HG02678 (cell line): ENCODE data around the gene ERFE.
"Not testable (repeated sequence)": the region's sequence is repeated elsewhere in the genome, so short reads cannot be mapped to it uniquely, and the experiment has no call there.

Source experiments
- ATAC-seq: cut with Tn5 transposase; IDR thresholded peaks from one replicate; pipeline ENCODE4 v1.9.1; 2021; ENCODE audit warnings: mild to moderate bottlenecking, moderate library complexity; ENCODE audit not compliant: unreplicated experiment

ERFE gene, protein sequence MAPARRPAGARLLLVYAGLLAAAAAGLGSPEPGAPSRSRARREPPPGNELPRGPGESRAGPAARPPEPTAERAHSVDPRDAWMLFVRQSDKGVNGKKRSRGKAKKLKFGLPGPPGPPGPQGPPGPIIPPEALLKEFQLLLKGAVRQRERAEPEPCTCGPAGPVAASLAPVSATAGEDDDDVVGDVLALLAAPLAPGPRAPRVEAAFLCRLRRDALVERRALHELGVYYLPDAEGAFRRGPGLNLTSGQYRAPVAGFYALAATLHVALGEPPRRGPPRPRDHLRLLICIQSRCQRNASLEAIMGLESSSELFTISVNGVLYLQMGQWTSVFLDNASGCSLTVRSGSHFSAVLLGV

DNA sequence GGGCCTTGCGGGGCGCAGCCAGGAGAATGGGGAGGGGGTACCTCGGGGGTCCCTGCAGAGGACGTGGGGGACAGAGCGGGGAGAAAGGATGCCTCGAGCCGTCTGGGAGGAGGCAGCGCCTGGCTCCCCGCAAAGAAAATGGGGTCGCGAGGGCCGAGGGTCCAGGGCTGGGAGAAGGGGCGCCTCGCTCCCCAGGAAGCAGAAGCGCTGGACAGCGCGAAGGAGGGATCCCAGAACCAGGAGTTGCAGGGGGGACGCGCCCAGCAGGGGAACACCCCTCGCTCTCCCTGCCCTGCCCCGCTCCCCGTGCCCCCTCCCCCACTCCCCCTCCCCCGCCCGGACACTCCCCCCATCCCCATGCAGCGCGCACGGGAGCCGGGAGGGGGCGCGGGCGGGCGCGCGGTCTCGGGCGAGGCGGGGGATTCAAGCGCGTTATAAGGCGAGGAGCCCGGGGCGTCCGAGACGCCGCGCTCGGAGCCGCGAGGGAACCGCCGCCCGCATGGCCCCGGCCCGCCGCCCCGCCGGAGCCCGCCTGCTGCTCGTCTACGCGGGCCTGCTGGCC is at the start of gene ERFE:
Gene ERFE (plus strand): TSS at position 462 of the 562 bp plus-strand sequence. CDS start 38 bp downstream, at position 500.
- no peak for ATAC-seq

DNA sequence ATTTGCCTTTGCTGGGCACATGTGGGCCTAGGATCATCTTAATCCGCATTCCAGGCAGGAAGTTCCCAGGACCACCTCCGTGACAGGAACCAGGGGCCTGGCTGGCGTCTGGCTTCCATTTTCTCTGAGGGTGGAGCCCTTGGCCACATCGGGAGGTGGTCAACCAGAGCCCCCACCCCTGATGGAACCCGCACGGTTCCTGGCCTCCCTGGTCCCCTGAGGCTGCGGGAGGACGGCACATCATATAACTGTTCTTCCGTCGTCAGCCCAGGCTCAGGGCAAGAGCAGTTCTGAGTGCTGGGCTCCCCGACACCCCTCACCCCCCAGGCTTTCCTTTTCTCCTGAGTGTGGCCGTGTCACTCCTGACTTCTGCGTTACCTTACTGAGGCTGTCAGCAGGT is 45.2 kb upstream of the ERFE start:
- ATAC-seq = no peak

DNA sequence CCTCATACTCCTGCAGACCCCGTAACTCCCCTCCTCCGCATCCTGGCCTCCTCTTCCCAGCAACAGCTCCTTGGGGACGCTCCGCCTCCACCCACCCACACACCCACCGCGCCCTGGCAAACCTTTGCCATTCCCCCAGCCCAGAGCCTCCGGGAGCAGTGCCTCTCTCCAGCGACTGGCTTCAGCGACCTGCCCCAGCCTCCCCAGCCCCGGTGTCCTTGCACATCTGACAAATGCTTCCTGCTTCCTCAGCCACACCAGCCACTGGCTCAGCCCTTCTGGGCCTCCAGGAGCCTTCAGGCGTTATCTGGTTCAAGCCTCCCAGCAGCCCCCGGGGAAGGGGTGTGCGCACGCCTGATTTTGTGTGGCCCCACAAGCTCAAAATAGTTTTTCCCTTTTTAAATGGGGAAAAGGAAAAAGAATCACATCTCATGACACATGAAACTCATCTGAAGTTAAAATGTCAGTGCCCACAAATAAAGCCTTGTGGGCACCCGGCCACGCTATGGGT is 44.4 kb upstream of the ERFE start:
- no peak for ATAC-seq

DNA sequence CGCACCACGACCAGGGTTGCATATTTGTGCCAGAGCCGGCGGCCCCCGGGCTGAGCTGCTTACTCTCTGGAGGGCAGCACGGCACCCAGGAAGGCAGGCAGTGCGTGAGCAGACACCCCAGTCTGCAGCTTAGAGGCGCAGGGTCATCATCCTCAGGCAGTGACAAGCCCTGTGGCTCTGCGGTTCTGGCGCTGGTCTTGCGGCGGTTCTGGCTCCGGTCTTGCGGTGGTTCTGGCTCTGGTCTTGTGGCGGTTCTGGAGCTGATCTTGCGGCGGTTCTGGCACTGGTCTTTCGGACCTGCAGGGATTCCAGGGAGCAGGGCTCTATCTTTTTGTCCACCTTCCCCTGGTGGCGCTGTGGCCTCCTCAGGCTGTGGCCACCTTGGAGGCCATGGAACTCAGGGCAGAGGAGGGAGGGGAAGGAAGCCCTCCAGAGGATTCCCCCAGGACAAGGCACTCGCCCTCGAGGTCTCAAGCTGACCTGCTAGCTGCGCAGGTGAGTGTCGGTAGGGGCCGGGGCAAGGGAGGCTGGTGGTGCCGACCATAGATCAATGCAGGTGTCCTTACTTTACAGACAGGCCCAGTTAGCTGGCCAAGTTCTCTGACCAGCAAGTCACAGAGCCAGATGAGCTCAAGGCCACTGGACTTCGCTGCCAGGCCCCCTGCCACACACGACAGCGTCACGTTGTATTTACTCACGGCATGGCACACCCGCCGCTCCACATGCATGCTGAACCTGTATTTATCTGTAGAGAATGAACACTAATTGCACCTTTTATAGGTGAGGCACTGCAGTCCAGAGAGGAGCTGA is 43.7 kb upstream of the ERFE start:
- no peak for ATAC-seq

DNA sequence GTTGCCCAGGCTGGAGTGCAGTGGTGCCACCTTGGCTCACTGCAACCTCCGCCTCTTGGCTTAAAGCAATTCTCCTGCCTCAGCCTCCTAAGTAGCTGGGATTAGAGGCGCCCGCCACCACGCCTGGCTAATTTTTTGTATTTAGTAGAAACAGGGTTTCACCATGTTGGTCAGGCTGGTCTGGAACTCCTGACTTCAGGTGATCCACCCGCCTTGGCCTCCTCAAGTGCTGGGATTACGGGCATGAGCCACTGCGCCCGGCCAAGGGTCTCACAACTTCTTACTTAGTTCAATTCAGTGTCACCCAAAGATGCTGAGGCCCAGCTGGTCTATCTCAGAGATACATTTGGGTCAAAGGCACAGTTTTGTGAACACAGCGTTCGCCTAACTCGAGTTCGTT is 43.1 kb upstream of the ERFE start:
- not testable (repeated sequence) for ATAC-seq

DNA sequence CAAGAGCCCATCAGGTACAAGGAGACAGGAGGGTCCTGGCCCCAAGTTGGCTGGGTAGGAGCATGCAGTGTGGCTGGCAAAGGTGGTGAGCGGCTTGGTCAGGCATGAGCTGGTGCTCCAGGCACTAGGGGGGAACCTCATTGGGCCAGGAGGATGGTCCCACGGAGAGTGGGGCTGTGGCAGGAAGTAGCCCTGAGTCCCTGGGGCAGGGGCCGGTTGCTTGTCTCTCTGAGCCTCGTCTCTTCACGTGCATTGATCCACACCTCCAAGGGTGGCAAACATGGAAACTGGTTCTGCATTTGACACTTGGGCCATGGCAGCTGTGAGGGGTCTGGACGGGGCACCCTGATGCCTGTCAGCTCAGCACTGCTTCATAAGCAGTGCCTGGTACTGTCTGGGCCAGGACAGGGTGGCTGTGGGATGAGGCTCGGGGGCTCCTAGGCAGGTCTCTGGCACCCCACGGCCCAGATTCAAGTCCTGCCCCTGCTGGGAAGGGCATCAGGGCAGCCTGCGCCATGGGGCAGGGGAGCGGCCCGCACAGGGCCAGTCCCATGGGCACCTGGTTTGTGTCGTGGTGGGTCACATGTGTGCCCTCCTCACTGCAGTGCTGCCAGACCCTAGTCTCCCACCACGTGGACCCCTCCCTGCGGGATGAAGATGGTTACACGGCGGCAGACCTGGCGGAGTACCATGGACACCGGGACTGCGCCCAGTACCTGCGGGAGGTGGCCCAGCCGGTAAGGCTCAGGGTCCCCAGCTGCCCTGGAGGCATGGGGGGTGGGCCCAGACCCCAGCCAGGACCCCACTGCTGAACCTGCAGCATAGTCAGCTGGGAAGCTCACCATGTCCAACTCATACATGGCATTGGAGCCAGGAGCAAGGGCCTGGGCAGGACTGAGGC is 42.2 kb upstream of the ERFE start:
- no peak for ATAC-seq

DNA sequence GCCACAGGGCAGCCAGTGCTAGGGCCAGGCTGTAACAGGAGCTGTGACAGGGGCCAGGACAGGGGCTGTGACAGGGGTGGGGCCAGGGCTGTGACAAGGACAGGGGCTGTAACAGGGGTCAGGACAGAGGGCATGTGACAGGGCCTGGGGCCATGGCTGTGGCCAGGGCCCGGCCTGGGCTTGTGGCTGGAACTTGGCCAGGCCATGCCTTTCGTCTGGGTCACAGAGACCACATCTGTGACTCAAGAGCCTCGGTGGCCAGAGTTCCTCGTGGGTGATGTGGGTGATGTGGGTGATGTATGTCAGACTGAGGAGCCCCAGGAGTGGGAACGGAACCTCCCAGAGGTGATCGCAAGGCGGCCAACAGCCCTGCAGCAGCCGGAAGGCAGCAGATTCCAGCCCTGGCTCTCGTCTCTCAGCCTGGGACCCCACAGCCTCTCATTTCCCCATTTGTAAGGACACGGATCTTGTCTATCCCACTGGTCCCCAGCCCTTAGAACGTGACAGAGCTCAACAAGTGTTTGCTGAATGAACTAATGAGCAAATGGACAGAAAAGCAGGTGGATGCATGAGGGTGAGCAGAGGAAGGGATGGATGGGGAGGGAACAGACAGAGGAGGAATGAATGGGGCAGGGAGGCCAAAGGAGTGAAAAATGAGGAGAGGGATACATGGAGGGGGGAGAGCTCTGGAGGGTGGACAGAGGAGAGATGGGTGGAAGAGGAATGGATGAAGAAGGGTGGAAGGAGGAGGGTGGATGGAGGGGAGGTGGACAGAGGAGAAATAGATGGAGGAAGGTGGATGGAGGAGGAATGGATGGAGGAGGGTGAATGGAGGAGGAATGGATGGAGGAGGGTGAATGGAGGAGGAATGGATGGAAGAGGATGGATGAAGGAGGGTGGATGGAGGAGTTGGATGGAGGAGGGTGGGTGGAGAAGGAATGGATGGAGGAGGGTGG is 41.3 kb upstream of the ERFE start:
- no peak for ATAC-seq

DNA sequence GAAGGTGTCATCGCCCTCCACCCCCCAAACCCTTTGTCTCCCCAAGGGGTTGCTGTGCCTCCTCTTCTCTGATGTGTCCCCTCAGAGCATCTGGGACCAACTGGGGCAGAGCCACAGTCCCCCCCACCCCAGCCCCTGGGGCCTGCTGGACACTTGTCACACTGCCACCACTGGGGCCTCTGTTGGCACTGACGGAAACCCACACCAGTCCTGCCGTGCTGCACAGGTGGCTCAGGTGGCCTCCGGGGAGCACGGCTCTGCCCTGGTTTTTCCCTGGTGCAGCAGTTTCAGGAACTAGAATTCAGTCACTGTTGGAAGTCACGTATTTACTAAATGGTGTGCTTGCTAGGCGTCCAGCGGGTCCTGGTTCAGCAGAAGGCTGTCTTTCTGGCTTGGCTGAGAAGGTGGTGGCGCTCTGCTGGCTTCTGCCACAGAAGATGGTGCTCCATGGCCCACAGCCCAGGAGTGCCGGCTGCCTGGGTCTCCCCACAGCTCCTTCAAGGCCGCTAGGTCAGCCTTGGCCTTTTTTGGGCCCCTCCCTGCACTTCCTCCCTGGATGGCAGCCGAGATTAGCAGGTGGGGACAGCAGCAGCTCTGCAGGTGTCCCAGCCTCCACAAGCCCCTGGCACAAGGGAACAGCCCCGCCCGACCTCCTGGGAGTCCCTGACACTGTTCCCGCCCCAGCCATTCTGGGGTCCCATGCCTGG is 38.9 kb upstream of the ERFE start:
- ATAC-seq = no peak

DNA sequence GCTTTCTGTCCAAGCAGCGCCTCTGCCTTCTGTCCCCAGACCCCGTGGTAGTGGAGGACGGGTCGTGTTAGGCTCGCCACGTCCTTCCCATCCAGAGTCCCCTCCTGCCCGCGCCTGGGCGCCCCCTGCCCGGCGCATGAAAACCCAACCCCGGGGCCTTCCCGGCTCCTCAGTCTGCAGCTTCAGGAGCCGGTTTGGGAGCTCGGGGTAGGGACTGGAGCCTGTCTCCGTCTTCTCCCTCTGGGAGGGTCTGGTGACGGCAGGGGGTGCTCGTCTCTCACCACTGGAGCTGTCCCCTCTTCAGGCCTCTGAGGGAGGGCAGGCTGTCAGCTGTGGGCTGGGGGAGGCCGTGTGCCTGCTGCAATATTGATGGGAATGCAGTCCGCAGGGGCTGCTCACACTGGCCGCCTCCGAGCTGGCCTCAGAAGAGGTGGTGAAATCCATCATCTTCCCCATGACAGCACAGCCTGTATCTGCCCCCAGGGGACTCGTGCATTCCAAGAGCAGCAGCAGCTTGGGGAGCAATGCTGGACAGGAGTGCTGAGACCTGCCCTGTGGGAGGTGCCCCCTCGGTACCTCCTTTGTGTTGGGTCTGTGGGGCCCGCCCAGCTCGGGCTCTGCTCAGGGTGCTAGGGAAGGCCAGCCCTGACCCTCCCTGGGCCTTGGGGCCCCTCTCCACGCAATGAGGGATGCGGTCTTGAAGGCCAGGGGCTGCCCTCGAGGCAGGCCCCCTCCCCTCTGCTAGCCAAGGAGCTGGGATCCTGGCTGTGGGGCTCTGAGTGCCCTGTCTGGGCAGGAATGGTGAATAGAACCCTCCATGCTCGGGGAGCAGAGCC is 38.1 kb upstream of the ERFE start:
- ATAC-seq = no peak

DNA sequence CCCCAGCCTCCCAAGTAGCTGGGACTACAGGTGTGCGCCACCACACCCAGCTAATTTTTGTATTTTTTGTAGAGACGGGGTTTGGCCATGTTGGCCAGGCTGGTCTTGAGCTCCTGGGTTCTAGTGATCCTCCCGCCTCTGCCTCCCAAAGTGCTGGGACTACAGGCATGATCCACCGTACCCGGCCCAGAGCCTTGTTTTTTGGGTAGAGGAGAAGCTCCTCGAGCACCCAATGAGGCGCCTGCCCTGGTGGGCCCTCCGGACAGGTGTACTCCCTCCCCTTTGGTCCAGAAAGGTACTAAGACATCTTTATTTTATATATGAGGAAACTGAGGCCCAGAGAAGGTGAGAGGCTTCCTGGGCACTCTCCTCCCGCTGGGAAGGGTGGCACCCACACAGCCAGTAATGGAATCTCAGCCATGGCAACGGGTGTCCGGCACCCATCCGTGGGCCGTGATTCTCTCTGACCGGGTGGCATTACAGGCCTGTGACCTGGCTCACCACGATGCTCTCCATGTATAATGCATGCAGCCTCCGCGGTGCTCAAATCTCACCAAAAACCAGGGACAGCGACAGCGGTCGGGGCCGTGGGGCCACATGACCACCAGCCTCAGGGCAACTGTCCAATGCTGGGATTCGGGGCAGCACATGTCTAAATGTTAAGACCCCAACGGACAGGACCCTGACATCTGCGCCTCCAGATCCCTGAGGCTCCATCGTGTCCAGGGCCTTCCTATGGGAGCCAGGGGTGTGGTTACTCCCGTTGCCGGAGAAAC is 37.1 kb upstream of the ERFE start:
- ATAC-seq = no peak

DNA sequence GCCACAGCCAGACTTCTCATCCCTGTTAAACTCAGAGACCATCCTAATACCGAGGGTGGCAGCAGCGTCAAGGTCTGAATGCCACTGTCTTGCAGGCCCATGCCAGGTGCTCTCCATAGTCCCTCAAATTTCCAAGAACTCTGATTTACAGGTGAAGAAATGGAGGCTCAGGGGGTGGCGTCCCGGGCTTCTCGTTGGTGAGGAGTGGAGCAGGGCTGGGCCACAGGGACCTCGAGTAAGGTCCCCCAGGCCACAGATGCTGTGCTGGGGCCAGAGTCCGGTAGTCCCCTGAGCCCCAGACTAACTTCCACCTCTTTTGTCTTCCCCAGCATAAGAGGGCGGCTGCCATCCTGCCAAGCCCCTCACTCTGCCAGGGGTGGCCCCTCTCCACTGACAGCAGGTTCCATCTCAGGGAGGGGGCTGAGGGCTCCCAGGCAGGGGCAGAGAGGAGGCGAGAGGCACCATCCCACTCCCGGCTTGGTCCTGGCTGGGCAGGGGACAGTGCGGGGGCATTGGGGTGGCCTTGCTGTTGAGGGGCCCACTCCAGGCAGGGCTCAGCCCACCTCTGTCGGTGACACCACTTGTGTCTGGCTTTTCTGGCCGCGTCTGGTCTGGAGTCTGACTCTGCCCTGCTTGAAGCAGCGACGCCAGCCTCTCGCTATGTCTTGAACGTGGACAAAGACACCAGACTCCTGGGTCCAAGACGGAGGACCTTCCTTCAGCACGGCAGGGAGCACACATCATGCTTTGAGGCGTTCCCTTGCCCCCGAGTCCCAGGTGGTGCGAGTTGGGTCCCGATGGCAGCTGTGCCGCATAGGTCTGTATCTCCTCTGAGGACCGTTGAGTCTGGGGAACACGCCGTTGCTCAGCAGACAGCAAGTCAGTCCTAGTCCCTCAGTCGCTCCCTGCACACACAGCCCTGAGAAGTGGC is 36.2 kb upstream of the ERFE start:
- no peak for ATAC-seq

DNA sequence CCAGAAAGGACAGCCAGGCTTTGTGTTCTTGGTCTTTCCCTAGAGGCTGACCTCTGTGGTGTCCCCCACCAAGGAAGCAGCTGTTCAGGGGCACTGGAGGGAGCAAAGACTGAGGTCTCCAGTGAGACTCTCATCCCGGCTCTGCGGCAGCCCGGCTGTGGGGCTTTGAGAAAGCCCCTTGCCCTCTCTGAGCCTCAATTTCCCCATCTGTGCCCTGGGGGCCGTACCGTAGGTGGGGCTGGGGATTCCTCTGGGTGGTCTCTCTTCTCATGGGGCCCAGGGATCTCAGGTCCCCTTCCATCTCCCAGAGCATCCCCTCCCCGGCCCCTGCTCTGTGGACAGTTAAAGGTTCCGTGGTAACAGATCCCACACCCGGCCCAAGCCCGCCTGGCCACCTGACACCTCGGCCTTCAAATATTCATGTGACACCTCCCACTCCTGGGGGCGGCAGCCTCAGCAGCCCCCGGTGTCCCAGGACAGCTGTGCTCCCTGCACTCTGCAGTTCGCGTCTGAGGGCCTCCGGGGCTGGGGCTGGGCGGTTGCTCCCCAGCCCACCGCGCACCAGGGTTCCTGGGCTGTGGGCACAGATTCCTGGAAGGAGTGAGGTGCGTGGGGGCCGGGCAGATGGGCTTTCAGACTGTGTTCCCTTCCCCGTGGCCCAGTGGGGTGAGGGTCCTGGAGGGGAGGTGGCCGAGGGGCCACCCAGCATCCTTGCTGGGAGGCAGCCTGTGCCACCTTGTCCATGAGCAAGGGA is 35.4 kb upstream of the ERFE start:
- ATAC-seq = no peak

DNA sequence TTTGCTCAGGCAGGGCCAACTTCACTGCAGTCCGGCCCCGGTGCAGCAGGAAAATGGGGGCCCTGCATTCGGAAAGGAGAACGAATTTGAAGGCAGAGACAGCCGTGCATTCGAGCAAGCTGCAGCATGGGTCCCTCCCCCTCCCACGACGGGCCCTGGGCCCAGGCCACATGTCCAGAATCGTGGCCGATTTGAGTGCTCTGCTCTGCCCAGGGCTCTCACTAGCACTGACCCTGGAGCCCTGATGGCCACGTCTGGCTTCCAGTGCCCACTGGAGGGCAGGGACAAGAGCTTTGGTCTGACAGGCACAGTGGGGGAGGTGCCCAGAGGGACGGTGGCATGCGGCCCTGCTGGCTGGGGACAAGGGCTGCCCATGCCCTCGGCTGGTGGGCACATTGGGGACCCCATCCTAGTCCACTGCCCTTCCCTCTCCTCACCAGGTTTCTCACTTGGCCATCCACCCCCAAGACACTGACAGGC is 34.7 kb upstream of the ERFE start:
- no peak for ATAC-seq

DNA sequence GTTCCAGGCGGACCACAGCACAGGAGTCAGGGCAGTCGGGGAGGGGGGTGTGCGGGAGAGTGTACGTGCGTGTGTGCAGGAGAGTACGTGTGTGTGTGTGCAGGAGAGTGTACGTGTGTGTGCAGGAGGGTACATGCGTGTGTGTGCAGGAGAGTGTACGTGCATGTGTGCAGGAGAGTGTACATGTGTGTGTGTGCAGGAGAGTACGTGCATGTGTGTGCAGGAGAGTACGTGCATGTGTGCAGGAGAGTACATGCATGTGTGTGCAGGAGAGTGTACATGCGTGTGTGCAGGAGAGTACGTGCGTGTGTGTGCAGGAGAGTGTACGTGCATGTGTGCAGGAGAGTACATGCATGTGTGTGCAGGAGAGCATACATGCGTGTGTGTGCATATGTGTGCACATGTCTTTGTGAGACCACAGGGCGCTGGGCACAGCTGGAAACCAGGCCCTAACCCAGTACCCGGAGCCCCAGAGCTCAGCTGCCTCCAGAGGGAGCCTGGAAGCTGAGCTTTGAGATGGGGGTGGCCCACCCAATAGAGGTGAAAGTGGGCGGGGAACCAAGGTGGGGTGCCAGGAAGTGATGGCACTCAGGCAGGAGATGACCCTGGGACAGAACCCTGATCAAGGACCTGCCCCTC is 34.2 kb upstream of the ERFE start:
- no peak for ATAC-seq
